Pancreas (tissue), 10 donors: ENCODE results near the gene KRT2. TPM values are rescaled to one million over a fixed set of nuclear protein-coding genes. Genes with fewer than 3 reads are reported as not detected.
"Not testable (repeated sequence)": the region's sequence is repeated elsewhere in the genome, so short reads cannot be mapped to it uniquely, and the experiment has no call there.

Experiments used
- ATAC-seq, 4 donors: fragments of 200-7000 bp; cut with Tn5 transposase; one replicate each; pipeline versions ENCODE4 v1.8.0 to v1.9.1; 2020; ENCODE audit warnings: mild to moderate bottlenecking in 4 of 4, moderate library complexity in 4 of 4
- DNase-seq, 6 donors: peaks; one replicate each; pipeline ENCODE4 v3.0.0-alpha.2; 2020
- FAIRE-seq: peaks from 2 replicates; lab custom pipeline; 2012; peaks lifted over from hg19 to GRCh38; lab: Jason Lieb, UNC
- H3K27ac ChIP-seq, 4 donors: fragments of 200-600 bp; sonication (generic); 1 replicate in 3 of 4; 2 replicates in 1 of 4; pipeline versions ENCODE4 v1.5.0 to v1.8.0; 2020
- H3K27me3 ChIP-seq, 4 donors: fragments of 200-600 bp; one replicate each; pipeline ENCODE4 v1.8.0; 2021
- H3K36me3 ChIP-seq, 3 donors: fragments of 200-600 bp; sonication (generic) in 1 of 3; one replicate each; pipeline versions ENCODE4 v1.5.0 to v1.8.0; 2020 to 2021
- H3K4me1 ChIP-seq, 3 donors: fragments of 200-600 bp; one replicate each; pipeline ENCODE4 v1.8.0; 2021
- H3K4me3 ChIP-seq, 4 donors: fragments of 200-600 bp; sonication (generic) in 2 of 4; one replicate each; pipeline versions ENCODE4 v1.5.0 to v1.8.0; 2020 to 2021
- H3K9me3 ChIP-seq, 4 donors: fragments of 200-600 bp; one replicate each; pipeline ENCODE4 v1.8.0; 2021
- CTCF ChIP-seq, 4 donors: fragments of 200-600 bp; sonication (generic) in 3 of 4; IDR thresholded peaks; one replicate each; pipeline versions ENCODE4 v1.5.0 to v1.8.0; 2021; ENCODE audit warnings: antibody characterized with exemption in 4 of 4
- WGBS, 2 donors: extraction: QIAGEN DNeasy Blood & Tissue Kit; methylation state at CpG; one replicate each; pipeline ENCODE4 v1.1.7; 2013; 5-methylcytosine and 5-hydroxymethylcytosine counted together
- intact Hi-C, 3 donors: fragments of 100-400 bp; cut with DNase I; formaldehyde crosslinking; loops; one replicate each; pipeline versions ENCODE4 v1.11.1 to v1.14.2; 2022
- polyA plus RNA-seq, 2 donors: library from polyadenylated mRNA; stranded (reverse); fragments of 200-250 nt; gene quantifications; one replicate each; pipeline ENCODE4 v1.2.3, GENCODE V29; 2013
- total RNA-seq, 6 donors: library from RNA; stranded (reverse); fragmentation: NEBNext Ultra II Directional in 4 of 6; extraction: Animal tissue kit (Norgen Biotek cat#: 25700) in 4 of 6; gene quantifications; one replicate each; pipeline versions ENCODE4 v1.2.1 to v1.2.4, GENCODE V29; 2021 to 2023
- donor health status: healthy with polysubstance abuse.
- donor health status: DM: no; HTN: no; CAD: no; lungs with moderate emphysema.
- donor health status: DM: no; HTN: no; CAD: no.
- donor health status: control.
- donor health status: control.
- donor health status: Bipolar disorder and iron deficiency.
- donor health status: DM: yes; HTN: yes; CAD: no.
- donor health status: DM: no; HTN: no; CAD: no.
- donor health status: DM: no; HTN: no; CAD: no.
- donor health status: DM: yes; HTN: yes; CAD: no.

KRT2 gene
- total and polyA plus RNA-seq, 8 donors = 0.02 TPM; not detected in 7

DNA sequence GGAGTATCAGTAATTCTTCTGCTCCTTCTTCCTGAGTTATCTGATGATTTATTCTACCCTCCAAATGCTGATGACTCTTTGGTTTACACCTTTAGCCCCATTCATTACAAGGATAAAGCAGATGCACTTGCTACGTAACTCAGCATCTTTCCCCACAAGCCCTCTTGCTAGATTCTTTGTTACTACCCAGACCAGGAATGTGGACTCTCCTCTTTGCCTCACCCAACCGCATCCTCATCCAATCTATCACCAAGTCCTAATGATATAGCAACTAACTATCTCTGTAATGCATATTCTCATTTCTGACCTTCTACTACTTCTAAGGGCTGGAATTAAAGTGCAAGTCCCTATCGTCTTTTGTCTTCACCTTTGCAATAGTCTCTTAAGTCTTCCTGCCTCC, 18.9 kb upstream of the KRT2 start:
- H3K9me3 ChIP-seq = no peaks in the 10 kb centered on the region
- no peak for TF ChIP-seq CTCF (IDR thresholded peaks at IDR 0.05)
- no peaks in the 10 kb centered on the region for H3K27me3 ChIP-seq
- intact Hi-C loops = no loop called here
- no peak for FAIRE-seq
- no peak overlapping the region for H3K27ac ChIP-seq
- DNase-seq = no peak
- no peaks in the 10 kb centered on the region for H3K4me1 ChIP-seq
- no peak for ATAC-seq
- no peak overlapping the region for H3K4me3 ChIP-seq
- 86 to 87% methylated on average over 3 of the region's 3 CpGs for WGBS, 2 donors
- no peaks in the 10 kb centered on the region for H3K36me3 ChIP-seq

DNA sequence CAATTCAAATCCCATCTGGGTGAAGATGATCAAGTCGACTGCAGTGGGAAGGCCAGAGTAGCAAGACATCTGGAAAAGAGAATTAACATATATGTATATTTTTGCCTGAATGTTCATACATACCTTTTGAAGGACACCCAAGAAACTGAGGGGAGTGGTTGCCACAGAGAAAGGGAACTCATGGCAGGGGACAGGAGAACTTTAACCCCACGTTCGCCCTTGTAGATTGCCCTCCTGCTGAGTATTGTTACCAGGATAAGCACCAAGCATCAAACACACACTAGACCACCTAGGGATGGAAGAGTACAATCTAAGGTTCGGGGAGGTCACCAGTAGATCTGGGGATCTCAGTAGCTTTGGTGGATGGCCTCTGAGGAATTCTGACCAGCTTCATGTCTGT, 18.5 kb upstream of the KRT2 start:
- FAIRE-seq (no peak), ATAC-seq (no peak), DNase-seq (no peak)
- Histone ChIP-seq H3K9me3 (no peaks in the 10 kb centered on the region), H3K4me3 (no peak overlapping the region), H3K27ac (no peak overlapping the region), H3K36me3 (no peaks in the 10 kb centered on the region), H3K27me3 (no peaks in the 10 kb centered on the region), H3K4me1 (no peaks in the 10 kb centered on the region)
- intact Hi-C loops = no loop called here
- TF ChIP-seq CTCF (IDR thresholded peaks at IDR 0.05) = no peak
- 71 to 72% methylated on average over 4 of the region's 4 CpGs for WGBS, 2 donors

DNA sequence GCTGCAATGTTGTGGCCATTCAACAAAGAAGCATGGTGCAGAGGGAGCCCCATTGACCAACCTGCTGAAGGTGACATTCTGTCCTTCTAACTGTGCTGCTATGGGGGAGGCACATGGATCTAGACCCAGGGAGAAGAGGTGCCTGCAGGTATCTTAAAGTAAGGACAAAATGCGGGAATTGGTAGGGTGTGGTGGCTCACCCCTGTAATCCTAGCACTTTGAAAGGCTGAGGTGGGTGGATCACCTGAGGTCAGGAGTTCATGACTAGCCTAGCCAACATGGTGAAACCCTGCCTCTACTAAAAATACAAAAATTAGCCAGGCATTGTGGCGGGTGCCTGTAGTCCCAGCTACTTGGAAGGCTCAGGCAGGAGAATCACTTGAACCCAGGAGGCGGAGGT, 17.9 kb upstream of the KRT2 start:
- WGBS, 2 donors = 70 to 80% methylated on average over 3 of the region's 3 CpGs

GRCh38 chr12:52669426-52669825, 17.4 kb upstream of the KRT2 start:
- no peak for DNase-seq
- Histone ChIP-seq H3K27me3 (no peaks in the 10 kb centered on the region), H3K36me3 (no peaks in the 10 kb centered on the region), H3K4me3 (no peak overlapping the region), H3K4me1 (no peaks in the 10 kb centered on the region), H3K27ac (no peak overlapping the region), H3K9me3 (no peaks in the 10 kb centered on the region)
- TF ChIP-seq CTCF (IDR thresholded peaks at IDR 0.05) = no peak
- no peak for FAIRE-seq
- no peak for ATAC-seq
- intact Hi-C loops = no loop called here

More for the DNA sequence above, 17.9 kb upstream of the KRT2 start:
- H3K36me3 ChIP-seq, DNase-seq, H3K9me3 ChIP-seq, intact Hi-C loops, ATAC-seq, H3K4me3 ChIP-seq, H3K27me3 ChIP-seq, H3K4me1 ChIP-seq, FAIRE-seq, H3K27ac ChIP-seq: not testable (repeated sequence)

- Histone ChIP-seq H3K27me3 (peaks cover 0 to 5% (median 0%) of the 10 kb centered on the region in 4 donors), H3K36me3 (no peaks in the 10 kb centered on the region), H3K27ac (no peak overlapping the region), H3K4me1 (no peaks in the 10 kb centered on the region), H3K4me3 (no peak overlapping the region), H3K9me3 (no peaks in the 10 kb centered on the region)
- DNase-seq (no peak), ATAC-seq (no peak), FAIRE-seq (no peak)
- WGBS, 2 donors = 62 to 70% methylated on average over 7 of the region's 7 CpGs
- no peak for TF ChIP-seq CTCF (IDR thresholded peaks at IDR 0.05)
- intact Hi-C loops = no loop called here
Observed at GRCh38 chr12:52667931-52668330, 15.9 kb upstream of the KRT2 start.

DNA sequence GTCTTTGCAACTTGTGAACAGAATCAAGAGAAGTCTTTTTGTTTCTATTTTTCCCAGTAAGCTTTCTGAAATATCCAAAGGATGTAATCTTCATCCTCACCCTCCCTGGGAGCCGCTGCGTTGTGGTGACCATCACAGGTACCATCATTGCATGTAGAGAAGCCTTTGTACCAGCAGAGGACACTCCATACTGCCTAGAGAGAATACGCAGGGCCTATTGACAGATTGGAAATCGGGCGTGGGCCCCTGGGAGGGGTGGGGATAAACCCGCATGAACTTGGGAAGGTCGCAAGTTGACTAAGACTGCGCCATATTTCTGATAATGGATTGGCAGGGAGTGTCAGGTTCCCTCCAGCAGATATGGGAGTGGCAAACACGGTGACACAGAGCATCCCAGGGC, 15.5 kb upstream of the KRT2 start:
- intact Hi-C loops = no loop called here
- Histone ChIP-seq H3K27me3 (peaks cover 0 to 5% (median 0%) of the 10 kb centered on the region in 4 donors), H3K9me3 (no peaks in the 10 kb centered on the region), H3K4me3 (no peak overlapping the region), H3K36me3 (no peaks in the 10 kb centered on the region), H3K4me1 (no peaks in the 10 kb centered on the region), H3K27ac (no peak overlapping the region)
- WGBS, 2 donors = 47 to 53% methylated on average over 9 of the region's 9 CpGs
- no peak for ATAC-seq
- TF ChIP-seq CTCF (IDR thresholded peaks at IDR 0.05) = no peak
- no peak for DNase-seq
- no peak for FAIRE-seq
